ENCODE data around the gene CSTF2T. TPM values are rescaled to one million over a fixed set of nuclear protein-coding genes. Genes with fewer than 3 reads are reported as not detected.

The CSTF2T gene
- total RNA-seq, 1 experiment from 2014 or later, result 30.6 TPM

GRCh38 chr10:51659344-51659743, 40.1 kb downstream of the CSTF2T start:
- H3K9me3 Mint-ChIP-seq (ENCODE audit: low read depth, unreplicated experiment), result no peaks in the 10 kb centered on the region
- no peak for DNase-seq
- no peak overlapping the region for H3K4me3 Mint-ChIP-seq (ENCODE audit: low read depth, unreplicated experiment)
- H3K4me1 Mint-ChIP-seq (ENCODE audit: low read depth, unreplicated experiment), result no peaks in the 10 kb centered on the region
- CTCF ChIA-PET, result no interaction called here
- no peaks in the 10 kb centered on the region for H3K36me3 Mint-ChIP-seq (ENCODE audit: insufficient read depth, unreplicated experiment)
- BruUV-seq (replicated peaks), result no TSS peak
- no peak for TF ChIP-seq CTCF (IDR thresholded peaks at IDR 0.05; ENCODE audit: unreplicated experiment)
- intact Hi-C loops (cut with micrococcal nuclease; ENCODE audit: unreplicated experiment), result no loop called here
- H3K27me3 Mint-ChIP-seq (ENCODE audit: unreplicated experiment), result no peaks in the 10 kb centered on the region
- H3K27ac Mint-ChIP-seq (ENCODE audit: unreplicated experiment), result no peak overlapping the region

- Mint-ChIP-seq H3K4me1 (ENCODE audit: low read depth, unreplicated experiment) (no peaks in the 10 kb centered on the region), H3K27ac (ENCODE audit: unreplicated experiment) (no peak overlapping the region), H3K27me3 (ENCODE audit: unreplicated experiment) (no peaks in the 10 kb centered on the region), H3K4me3 (ENCODE audit: low read depth, unreplicated experiment) (no peak overlapping the region), H3K9me3 (ENCODE audit: low read depth, unreplicated experiment) (no peaks in the 10 kb centered on the region), H3K36me3 (ENCODE audit: insufficient read depth, unreplicated experiment) (no peaks in the 10 kb centered on the region)
- CTCF ChIA-PET, result no interaction called here
- no TSS peak for BruUV-seq (replicated peaks)
- intact Hi-C loops (cut with micrococcal nuclease; ENCODE audit: unreplicated experiment), result no loop called here
- TF ChIP-seq CTCF (IDR thresholded peaks at IDR 0.05; ENCODE audit: unreplicated experiment), result no peak
- no peak for DNase-seq
Measured at GRCh38 chr10:51658000-51658399, 41.4 kb downstream of the CSTF2T start.

- H3K4me3 Mint-ChIP-seq (ENCODE audit: low read depth, unreplicated experiment), result no peak overlapping the region
- H3K4me1 Mint-ChIP-seq (ENCODE audit: low read depth, unreplicated experiment), result no peaks in the 10 kb centered on the region
- CTCF ChIA-PET, result no interaction called here
- no TSS peak for BruUV-seq (replicated peaks)
- H3K27ac Mint-ChIP-seq (ENCODE audit: unreplicated experiment), result no peak overlapping the region
- no peak for TF ChIP-seq CTCF (IDR thresholded peaks at IDR 0.05; ENCODE audit: unreplicated experiment)
- no peak for DNase-seq
- no peaks in the 10 kb centered on the region for H3K9me3 Mint-ChIP-seq (ENCODE audit: low read depth, unreplicated experiment)
- no peaks in the 10 kb centered on the region for H3K27me3 Mint-ChIP-seq (ENCODE audit: unreplicated experiment)
- intact Hi-C loops (cut with micrococcal nuclease; ENCODE audit: unreplicated experiment), result no loop called here
- H3K36me3 Mint-ChIP-seq (ENCODE audit: insufficient read depth, unreplicated experiment), result no peaks in the 10 kb centered on the region
Measured at GRCh38 chr10:51656503-51656902, 42.9 kb downstream of the CSTF2T start.

GRCh38 chr10:51654918-51655317, 44.5 kb downstream of the CSTF2T start:
- no peaks in the 10 kb centered on the region for H3K4me1 Mint-ChIP-seq (ENCODE audit: low read depth, unreplicated experiment)
- no peak for DNase-seq
- no peaks in the 10 kb centered on the region for H3K36me3 Mint-ChIP-seq (ENCODE audit: insufficient read depth, unreplicated experiment)
- CTCF ChIA-PET, result no interaction called here
- H3K9me3 Mint-ChIP-seq (ENCODE audit: low read depth, unreplicated experiment), result no peaks in the 10 kb centered on the region
- H3K27ac Mint-ChIP-seq (ENCODE audit: unreplicated experiment), result no peak overlapping the region
- intact Hi-C loops (cut with micrococcal nuclease; ENCODE audit: unreplicated experiment), result no loop called here
- TF ChIP-seq CTCF (IDR thresholded peaks at IDR 0.05; ENCODE audit: unreplicated experiment), result no peak
- BruUV-seq (replicated peaks), result no TSS peak
- no peak overlapping the region for H3K4me3 Mint-ChIP-seq (ENCODE audit: low read depth, unreplicated experiment)
- no peaks in the 10 kb centered on the region for H3K27me3 Mint-ChIP-seq (ENCODE audit: unreplicated experiment)
